HK-2 (cell line): ENCODE data around the gene CEP164.
A peak's percentile ranks its signal among the peaks of the same experiment; 100 is the strongest.

Experiments
- DNase-seq: peaks from one replicate; pipeline ENCODE4 v3.0.0-alpha.2; 2018; ENCODE audit not compliant: unreplicated experiment

CEP164 gene

GRCh38 chr11:117327567-117328374 is at the start of gene CEP164:
Gene CEP164 (plus strand): TSS chr11:117327854. CDS start chr11:117338587, 10,733 bp downstream.
- DNase-seq, result peak; percentile 88

- no peak for DNase-seq
These were observed 49.3 kb upstream of the CEP164 start for GRCh38 chr11:117278347-117278746.

GRCh38 chr11:117279711-117280376 is 47.8 kb upstream of the CEP164 start:
- no peak for DNase-seq

GRCh38 chr11:117281159-117281558 is 46.5 kb upstream of the CEP164 start:
- DNase-seq, result peak; percentile 10

GRCh38 chr11:117281869-117282268 is 45.8 kb upstream of the CEP164 start:
- DNase-seq, result no peak

GRCh38 chr11:117282956-117283355 is 44.7 kb upstream of the CEP164 start:
- no peak for DNase-seq

GRCh38 chr11:117284053-117284452 is 43.6 kb upstream of the CEP164 start:
- DNase-seq, result no peak

- DNase-seq, result no peak
These were observed 41.1 kb upstream of the CEP164 start for GRCh38 chr11:117286588-117286987.

GRCh38 chr11:117287668-117288067 is 40.0 kb upstream of the CEP164 start:
- DNase-seq, result no peak

GRCh38 chr11:117289795-117290194 is 37.9 kb upstream of the CEP164 start:
- DNase-seq, result no peak

- no peak for DNase-seq
These were observed 36.8 kb upstream of the CEP164 start, which contains the start of gene BACE1-AS for GRCh38 chr11:117290809-117291396. Gene BACE1-AS (plus strand): TSS chr11:117291346.

- no peak for DNase-seq
These were observed 35.0 kb upstream of the CEP164 start for GRCh38 chr11:117292616-117293015.

GRCh38 chr11:117295438-117296137 is 32.1 kb upstream of the CEP164 start:
- DNase-seq, result no peak

- DNase-seq, result no peak
These were observed 30.8 kb upstream of the CEP164 start for GRCh38 chr11:117296881-117297280.

GRCh38 chr11:117298195-117298594 is 29.5 kb upstream of the CEP164 start:
- no peak for DNase-seq

- no peak for DNase-seq
These were observed 28.0 kb upstream of the CEP164 start for GRCh38 chr11:117299351-117300282.

GRCh38 chr11:117300283-117300663 is 27.4 kb upstream of the CEP164 start:
- no peak for DNase-seq

GRCh38 chr11:117300773-117301172 is 26.9 kb upstream of the CEP164 start:
- no peak for DNase-seq

- no peak for DNase-seq
These were observed 25.4 kb upstream of the CEP164 start for GRCh38 chr11:117302228-117302627.

- DNase-seq, result no peak
These were observed 24.6 kb upstream of the CEP164 start for GRCh38 chr11:117303101-117303500.
